Midbrain (tissue), 1 donor: Measurements from ENCODE around the gene GPBP1.
"Not testable (repeated sequence)": the region's sequence is repeated elsewhere in the genome, so short reads cannot be mapped to it uniquely, and the experiment has no call there.

Experiments
- DNase-seq: peaks from one replicate; lab custom pipeline; 2025; lab: John Stamatoyannopoulos, UW

GPBP1 gene, protein sequence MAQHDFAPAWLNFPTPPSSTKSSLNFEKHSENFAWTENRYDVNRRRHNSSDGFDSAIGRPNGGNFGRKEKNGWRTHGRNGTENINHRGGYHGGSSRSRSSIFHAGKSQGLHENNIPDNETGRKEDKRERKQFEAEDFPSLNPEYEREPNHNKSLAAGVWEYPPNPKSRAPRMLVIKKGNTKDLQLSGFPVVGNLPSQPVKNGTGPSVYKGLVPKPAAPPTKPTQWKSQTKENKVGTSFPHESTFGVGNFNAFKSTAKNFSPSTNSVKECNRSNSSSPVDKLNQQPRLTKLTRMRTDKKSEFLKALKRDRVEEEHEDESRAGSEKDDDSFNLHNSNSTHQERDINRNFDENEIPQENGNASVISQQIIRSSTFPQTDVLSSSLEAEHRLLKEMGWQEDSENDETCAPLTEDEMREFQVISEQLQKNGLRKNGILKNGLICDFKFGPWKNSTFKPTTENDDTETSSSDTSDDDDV

DNA sequence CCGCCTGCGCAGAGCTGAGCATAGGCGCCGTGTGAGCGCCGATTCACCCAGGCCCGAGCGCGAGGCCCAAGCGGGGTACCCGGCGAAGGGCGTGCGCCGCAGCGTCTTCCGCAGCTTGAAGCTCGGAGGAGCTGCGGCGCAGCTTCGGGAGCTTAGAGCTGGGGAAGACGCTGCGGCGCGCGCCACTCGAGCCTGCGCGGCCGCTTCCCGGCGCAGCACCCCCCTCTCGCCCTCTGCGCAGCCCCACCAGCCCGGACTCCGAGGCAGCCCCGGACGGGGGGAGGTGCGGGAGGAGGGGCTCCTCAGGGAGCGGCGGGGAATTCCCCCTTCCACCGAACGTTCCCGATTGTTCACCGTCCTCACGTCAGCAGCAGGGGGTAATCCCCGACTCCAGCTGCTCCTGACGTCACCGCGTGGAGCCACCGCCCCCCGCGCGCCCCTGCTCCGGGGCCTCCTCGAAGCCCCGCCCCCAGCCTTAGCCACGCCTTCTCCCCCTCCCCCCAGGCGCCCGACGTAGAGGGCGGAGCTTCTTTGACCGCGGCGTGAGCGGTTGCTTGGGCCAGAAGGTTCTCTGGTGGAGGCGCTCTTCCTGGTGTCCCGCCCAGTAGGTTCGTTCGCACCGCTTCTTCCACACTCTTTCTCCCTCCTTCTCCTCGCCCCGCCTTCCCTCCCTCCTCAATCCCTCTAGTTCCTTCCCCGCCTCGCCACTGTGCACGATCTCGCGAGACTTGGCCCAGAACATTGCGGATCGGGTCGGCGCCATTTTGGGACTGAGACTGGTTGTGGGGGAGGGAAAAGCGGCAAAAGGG is at the start of gene GPBP1:
Gene GPBP1 (plus strand): TSS at position 741 of the 809 bp plus-strand sequence. CDS start 40,072 bp downstream, outside the sequence.
- DNase-seq = peak; percentile 98

DNA sequence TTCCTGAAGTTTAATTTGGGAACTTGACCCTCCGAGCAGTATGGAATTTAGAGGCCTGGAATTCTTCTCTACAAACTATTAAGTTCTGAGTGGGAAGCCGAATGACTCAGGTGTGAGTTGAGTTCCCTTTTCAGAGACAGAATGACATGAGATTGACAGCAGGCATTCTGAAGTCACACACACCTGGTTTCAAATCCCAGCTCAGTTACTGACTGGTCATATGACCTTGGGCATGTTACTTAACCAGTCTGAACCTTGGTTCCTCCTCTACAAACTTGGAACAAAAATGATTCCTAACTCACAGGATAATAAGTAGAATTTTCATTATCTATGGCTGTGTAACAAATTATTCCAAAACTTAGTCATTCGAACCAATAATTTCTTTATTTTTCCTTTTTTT is 45.5 kb upstream of the GPBP1 start:
- DNase-seq = no peak

DNA sequence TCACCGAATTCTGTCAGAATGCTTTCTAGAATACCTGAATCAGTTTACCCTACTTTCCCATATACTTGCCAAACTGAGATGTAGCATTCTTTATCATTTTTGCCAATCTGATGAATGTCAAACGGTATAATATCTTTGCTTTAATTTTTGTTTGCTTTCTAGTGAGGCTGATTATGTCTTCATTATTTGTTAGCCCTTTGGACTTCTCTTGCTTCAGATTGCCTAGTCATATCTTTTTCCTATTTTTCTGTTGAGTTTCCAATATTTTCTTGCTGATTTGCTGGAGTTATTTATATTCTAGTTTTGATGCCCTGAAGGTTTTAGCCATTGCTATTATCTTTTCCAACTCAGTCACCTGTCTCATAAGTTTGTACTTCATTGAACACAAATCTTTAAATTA is 40.3 kb upstream of the GPBP1 start:
- DNase-seq = no peak

DNA sequence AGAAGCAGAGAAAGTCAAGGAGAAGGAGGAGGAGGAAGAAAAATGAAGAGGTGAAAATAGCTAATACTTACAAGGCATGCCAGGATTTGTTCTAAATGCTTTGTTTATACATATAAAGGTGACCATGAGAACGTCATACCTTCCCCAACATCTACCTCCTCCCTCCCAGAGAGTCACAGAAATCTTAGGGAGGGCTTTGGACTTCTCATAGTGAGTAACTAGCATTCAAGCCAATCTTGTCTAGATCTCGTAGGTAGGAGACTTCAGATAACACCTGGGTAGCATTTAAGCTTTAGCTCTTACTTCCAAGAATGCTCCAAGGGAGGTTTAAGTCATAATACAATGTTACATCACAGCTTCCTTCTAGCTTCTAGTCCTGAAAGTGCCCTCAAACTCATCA is 36.5 kb upstream of the GPBP1 start:
- DNase-seq = no peak

DNA sequence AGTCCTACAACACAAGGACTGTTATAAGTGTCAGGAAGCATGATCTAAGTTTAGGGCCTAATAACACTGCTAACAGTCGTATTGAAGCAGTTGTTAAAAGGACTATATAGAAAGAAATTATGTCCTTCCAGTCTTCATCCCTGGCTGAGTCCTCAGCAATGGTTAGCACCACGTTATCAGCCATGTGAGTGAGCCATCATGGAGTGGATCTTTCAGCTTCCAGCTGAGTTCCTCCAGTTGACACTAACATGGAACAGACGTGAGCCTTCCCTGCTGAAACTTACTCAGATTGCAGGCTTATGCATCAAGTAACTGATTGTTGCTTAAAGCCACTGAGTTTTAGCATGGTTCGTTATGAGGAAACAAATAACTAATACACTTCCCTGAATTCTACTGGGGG is 21.5 kb upstream of the GPBP1 start:
- no peak for DNase-seq

DNA sequence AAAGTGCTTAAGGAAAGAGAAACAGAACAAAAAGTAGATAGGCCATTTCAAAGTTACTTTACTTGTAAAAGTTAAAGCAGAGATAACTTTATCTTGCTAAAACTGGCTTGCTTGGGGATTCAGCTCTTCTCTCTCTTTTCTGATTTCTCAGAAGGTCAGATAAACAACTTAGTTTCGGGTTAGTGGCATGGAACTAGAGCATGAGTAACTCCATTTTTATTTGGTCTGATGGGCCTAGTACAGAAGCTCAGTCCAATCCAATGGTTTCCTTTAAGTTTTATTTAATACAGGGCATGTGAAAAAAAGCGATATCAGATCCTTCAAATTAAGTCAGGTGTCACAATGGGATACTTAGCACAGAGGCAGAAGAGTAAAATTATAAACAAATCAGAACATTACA is 18.8 kb upstream of the GPBP1 start:
- DNase-seq = no peak

DNA sequence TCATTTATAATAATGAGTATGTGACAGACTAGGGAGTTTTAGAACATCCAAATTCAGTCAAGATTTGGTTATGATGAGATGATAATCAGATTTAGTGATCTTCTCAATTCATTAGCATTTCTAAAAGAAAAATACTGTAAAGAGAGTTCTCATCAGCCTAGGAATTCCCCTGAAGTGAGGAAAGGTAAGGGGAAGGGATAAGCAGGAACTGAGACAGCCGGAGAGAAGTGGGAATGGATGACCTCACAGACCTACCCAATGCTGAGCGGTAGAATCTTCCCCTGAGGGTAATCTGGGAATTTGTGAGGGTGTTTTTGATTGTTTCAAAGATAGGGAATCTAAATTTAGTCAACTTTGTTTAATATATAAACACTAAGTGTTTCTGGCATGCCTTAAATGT is 16.7 kb upstream of the GPBP1 start:
- DNase-seq = no peak

DNA sequence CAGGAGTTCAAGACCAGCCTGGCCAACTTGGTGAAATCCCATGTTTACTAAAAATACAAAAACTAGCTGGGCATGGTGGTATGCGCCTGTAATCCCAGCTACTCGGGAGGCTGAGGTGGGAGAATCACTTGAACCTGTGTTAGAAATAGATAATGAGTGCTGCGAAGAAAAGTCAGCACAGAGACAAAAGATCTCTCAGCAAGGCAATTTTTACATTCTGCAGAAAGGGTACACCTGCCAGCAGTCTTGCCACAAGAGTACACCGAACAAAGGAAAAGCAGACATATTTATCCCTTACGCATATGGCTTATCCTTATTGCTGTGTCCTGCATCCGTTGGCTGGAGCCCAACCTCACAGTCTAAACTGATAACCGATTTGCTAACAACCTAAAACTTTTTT is 16.2 kb upstream of the GPBP1 start:
- DNase-seq = no peak

DNA sequence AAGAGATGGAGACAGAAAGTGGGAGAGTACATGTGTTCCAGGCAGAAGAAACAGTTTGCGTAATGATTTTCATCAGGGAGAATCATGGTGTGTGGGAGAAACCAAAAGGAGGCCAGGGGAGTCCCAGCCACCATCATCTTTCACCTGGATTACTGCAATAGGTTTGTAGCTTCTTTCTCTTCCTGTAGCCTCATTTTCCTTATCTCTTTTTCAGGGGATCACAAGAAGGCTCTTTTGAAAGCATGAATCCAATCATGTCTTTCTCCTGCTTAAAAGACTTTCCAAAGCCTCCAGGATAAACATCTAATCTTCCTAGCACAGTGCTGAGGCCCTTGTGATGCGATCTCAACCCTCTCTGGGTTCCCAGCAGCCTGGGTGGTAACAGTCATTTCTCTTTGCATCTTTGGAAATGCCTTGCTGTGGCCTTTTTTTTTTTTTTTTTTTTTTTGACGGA is 10.3 kb upstream of the GPBP1 start:
- no peak for DNase-seq

DNA sequence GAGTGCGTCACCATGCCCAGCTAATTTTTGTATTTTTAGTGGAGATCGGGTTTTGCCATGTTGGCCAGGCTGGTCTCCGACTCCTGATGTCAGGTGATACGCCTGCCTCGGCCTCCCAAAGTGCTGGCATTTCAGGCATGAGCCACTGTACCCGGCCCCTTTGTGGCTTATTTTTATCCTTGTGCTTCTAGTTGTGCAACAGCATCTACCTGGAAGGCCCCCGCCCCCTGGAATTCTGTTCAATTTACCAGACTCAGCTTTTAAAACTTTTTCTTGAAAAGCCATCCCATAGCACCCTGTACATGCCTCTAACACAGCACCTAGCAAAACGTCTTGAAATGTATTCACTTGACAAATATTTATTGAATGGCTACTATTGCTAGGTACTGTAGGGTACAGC is 9.7 kb upstream of the GPBP1 start:
- no peak for DNase-seq

DNA sequence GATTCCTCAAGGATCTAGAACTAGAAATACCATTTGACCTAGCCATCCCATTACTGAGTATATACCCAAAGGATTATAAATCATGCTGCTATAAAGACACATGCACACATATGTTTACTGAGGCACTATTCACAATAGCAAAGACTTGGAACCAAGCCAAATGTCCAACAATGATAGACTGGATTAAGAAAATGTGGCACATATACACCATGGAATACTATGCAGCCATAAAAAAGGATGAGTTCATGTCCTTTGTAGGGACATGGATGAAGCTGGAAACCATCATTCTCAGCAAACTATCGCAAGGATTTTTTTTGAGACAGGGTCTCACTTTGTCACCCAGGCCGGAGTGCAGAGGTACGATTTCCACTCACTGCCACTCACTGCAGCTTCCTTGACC is 8.7 kb upstream of the GPBP1 start:
- DNase-seq = not testable (repeated sequence)

DNA sequence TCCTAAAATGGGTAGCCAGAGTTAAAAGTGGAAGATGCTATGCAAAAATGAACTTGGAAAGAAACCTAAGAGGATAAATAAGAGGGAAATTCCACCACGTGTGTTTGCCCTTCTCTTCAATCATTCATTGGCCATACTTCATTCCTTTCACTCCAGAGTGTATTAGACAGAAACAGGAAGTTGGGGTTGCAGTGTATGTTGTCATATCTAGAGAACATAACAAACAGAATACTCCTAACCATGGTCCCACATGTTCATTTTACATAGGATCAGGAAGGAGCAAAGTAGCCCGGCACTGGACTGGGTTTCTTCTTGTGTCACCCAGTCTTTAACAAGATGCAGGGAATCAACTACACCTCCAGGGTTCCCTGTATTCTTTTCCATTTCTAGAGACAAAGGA is 7.6 kb upstream of the GPBP1 start:
- no peak for DNase-seq

DNA sequence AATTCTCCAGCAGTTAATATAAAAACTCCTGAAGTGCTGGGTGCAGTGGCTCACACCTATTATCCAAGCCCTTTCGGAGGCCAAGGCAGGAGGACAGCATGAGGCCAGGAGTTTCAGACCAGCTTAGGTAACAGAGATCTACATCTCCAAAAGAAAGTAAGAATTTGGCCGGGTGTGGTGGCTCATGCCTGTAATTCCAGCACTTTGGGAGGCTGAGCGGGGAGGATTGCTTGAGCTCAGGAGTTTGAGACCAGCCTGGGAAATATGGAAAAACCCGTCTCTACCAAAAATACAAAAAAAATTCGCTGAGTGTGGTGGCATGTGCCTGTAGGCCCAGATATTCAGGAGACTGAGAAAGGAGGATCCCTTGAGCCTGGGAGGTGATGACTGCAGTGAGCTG is 6.7 kb upstream of the GPBP1 start:
- no peak for DNase-seq

DNA sequence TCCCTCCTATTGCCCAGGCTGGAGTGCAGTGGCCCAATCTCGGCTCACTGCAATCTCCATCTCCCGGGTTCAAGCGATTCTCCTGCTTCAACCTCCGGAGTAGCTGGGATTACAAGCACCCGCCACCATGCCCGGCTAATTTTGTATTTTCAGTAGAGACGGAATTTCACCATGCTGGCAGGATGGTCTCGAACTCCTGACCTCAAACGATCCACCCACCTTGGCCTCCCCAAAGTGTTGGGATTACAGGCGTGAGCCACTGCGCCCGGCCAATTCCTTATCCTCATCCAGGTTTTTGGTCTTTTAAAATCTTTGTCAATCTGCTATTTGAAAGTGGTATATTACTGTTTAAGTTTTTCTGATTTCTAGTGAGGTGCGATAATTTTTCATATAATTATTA is 3.7 kb upstream of the GPBP1 start:
- DNase-seq = not testable (repeated sequence)

DNA sequence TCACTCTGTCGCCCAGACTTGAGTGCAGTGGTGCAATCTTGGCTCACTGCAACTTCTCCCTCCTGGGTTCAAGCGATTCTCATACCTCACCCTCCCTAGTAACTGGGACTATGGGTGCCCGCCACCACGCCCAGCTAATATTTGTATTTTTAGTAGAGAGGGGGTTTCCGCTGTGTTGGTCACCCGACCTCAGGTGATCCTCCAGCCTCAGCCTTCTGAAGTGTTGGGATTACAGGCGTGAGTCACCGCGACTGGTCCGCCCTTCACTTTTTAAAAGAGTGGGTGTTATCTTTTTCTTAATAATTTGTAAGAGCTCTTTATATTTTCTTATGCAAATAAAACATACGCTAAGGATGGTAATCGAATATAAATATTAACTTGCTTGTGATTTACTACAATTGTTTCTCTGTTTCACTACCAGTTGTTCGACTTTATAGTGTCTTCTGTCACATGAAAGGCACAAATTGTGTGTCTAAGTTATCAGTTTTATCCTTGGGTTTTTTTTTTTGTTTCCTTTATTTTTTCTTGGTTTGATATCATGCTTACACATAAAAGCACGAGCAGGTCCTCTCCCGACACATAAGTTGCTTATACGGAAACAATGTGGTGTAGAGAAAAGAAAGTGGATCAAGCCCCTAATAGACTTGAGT is 1.9 kb upstream of the GPBP1 start:
- no peak for DNase-seq

DNA sequence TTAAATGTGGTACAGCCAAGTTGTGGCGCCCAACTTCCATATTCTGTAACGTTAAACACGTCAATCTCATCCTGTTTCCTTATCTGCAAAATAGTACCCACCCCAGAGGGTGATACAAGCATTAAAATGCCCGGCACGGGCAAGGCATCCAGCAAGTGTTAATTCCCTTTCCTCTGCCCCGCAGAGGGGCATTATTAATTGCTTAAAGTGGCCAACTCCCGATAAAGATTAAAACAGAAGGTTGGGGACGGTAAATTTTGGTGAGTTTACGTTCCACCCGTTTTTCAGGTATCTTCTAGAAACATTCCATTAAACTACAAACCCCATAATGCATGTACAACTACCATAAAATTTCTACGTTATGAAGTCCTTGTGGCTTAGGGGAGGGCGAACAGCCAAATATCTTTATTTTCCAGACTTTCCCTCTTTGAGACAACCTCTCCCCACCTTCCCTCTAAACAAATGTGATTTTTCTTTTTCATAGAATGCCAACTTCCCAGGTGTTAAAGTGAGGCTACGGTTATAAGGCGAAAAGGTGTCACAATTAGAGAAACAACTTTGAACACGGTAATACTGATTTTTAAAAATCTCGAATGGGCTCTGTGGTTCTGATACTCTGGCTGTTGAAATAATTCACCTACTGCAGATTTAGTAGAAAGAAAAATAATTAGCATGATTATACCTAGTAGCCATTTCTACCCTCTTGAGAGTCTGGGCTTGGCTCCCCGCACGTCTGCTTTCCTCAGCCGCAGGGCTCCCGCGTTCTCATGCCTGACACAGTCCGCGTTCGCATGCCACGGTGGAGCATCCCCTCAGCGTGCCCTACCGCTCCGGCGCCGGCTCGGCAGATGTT is 1.2 kb upstream of the GPBP1 start:
- DNase-seq = peak; percentile 33

DNA sequence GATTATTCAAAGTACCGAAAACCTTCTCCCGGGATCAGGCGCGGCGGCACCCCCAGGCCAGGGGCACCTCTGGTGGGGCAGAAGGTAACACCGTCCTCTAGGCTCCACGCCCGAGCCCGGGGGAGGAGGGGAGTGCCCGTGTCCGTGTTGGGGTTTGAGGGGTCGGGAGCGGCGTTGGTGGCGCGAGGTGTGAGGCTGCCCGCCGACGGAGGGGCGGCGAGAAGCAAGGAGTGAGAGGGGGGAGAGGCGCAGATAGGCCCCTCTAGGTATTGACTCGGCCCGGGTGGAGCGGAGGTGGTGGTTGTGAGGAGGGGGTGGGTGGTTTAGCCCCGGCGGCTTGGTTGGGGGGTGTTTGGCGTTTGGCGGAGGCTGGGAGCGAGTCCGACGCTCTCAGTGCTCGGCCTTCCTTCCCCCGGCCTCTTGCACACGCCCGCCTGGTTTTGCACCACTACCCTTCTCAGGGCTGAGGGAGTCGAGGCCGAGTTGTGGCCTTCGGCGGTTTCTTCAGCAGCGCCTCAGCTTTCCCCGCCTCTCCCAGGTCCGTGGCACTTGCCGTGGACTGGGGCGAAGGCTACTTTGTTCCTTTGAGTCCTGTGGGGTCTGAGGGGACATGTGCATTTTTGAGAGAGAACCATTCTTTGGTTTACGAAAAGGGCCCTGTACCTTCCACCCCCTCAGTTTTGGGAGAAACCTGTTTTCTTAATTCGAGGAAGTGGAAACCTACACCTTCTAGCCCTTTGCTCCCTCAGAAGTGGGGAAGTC is 450 bp downstream of the GPBP1 start:
- DNase-seq = peak; percentile 75

DNA sequence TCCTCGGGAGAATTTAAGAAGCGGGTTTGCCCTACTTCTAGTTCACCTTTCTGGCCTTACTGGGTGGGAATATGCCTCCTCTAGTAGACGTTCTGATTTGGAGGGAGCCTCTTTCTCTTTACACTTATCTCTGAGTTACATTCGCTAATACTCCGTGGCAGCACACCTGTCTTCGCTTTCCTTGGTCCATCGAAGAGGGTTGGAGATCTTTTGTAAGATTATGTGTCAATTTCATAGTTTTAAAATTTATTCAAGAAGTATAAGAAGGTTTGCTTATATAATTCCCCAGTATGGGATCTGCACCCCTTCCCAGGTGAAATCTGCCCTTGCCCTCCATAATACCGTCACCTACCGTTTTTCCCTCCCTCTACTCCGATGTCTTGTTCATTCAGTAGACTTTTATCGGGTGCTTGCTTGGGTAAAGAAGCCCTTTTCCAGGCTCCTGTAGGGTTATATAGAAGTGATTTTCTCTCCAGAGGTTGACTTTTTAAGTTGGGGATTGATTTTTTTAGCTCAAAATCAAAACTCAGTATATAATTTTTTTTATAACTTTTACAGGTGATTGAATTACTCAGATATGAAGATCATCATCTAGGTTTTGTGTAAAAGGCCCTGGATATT is 1.1 kb downstream of the GPBP1 start:
- DNase-seq = peak; percentile 47

DNA sequence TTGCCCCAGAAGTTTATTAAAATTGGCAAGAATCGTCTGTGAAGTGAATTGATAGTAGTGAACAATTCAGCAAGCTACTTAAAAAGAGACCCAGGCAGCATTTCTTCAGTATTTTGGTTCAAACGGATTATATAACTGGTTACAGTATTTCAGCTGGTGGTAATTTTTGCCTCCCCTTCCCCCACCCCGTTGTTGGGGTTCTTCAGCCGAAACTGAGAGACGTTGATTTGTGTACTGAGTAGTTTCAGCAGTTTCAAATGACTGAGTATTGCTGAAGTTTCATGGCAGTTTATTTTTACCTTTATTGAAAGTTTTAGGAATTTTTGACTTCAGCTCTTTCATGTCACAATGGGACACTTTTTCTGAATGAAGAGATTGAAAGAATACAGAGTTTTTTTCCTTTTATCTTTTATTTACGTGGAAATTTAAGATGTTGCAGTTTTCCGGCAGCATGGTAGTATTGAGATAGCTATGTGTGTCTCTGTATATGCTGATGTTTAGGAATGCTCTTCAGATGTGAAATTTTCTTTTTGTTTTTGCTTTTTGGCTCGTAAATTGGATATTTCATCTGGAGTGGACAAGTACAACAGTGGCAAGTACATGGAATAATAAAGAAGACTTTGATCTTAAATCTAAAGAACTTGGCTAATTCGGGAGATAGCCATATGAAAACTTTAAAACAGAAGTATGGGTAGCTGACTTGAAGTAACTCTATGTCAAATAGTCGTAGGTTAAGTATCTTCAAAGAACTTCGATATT is 1.9 kb downstream of the GPBP1 start:
- peak; percentile 35 for DNase-seq
